GM19463 (cell line): ENCODE measurements around the gene CPOX.

Experiments
- ATAC-seq: cut with Tn5 transposase; IDR thresholded peaks from one replicate; pipeline ENCODE4 v1.9.1; 2021; ENCODE audit warnings: mild to moderate bottlenecking, moderate library complexity; ENCODE audit not compliant: unreplicated experiment

CPOX gene

GRCh38 chr3:98596541-98597500 is 3.4 kb upstream of the CPOX start:
- ATAC-seq, result no peak

DNA sequence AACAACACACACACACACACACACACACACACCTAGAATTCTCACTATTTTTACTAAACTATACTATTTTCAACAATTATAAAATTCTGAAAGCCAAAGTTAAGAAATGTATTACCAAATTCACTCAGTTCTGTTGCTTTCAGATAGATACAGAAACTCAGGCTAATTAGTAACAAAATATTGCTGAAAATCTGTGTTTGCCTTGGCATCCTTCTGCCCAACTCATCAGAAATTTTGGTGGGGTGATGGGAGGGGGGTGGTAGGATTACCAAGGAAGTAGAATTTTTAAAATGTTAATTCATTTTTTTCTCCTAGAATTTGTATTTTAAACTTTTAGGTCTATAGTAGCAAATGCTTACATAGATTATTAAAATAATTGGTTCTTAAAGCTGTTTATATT is 2.7 kb upstream of the CPOX start:
- no peak for ATAC-seq

DNA sequence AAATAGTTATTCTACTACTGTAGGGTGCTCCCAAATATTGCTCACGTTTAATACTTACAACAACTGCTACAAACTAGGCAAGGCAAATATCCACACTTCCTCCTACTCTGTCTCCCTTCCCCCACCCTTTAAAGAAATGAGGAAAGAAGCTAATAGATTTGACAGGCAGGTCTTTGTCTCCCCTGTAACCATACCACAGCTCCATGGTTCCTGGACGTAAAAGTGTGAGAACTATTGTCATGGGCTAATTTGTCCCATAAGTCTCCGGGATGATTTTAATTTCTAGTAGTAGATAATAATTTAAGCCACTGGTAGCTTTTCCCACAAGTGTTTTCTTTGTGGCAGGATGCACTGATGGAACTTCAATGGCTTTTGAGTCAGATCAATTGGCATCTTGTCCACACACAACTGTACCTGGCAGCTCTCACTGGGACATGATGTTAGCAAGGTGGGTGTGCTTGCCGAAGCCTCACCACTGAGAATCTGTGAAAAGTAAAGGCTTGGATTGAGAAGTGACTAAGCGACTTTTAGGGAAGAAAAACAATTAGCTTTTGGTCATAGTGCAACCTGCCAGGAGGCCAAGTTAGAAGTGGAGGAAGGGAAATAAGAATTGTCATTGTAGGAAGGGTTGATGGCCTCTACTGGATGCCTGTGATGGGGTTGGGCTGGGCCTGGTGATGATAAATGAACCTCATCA is 1.4 kb upstream of the CPOX start:
- ATAC-seq, result no peak

DNA sequence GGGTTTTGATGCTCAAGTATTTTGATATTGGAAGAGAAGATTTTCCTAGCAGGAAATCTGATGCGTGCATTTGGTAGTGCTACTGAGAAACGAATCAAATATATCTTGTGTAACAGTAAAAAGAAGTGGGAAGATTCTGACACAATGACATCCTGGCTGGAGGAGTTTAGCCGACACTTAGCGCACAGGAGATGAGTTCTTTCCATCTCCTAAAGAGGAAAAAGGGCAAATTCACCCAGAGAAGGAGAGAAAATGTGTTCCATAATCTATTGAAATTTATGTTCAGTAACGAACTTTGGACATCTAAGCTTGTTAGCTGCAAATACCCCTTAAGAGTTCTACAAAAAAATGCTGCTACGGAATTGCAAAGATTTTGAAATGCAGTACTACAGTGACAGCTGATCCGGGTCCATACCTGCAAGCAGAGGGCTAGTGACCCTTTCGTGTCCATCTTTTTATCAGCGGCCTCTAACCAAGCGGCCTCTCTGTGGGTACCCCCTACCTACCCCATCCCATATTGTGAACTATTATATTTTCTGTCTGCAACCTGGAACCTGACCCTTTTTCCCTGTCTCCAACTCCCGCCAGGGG is 971 bp downstream of the CPOX start:
- ATAC-seq, result no peak

GRCh38 chr3:98589331-98590036 is 3.9 kb downstream of the CPOX start:
- no peak for ATAC-seq

DNA sequence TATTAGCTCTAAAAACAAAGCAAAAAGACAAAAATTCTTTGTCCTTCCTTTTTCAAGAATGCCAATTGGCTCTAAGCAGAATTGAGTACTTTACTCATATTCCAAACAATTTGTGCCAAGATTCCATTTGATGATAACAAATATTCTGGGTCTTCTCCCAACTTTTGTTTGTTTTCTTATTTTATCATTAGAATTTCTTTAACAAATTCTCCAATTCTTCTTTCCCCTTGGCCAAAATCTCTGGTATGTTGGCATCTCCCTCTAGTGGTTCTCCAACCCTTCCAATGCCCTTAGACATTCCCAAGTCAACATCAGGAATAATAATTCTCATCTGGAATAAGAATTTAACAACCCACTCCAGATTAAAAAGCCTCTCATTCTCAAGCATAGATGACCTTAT is 5.3 kb downstream of the CPOX start:
- no peak for ATAC-seq

GRCh38 chr3:98587654-98588053 is 5.8 kb downstream of the CPOX start:
- no peak for ATAC-seq

DNA sequence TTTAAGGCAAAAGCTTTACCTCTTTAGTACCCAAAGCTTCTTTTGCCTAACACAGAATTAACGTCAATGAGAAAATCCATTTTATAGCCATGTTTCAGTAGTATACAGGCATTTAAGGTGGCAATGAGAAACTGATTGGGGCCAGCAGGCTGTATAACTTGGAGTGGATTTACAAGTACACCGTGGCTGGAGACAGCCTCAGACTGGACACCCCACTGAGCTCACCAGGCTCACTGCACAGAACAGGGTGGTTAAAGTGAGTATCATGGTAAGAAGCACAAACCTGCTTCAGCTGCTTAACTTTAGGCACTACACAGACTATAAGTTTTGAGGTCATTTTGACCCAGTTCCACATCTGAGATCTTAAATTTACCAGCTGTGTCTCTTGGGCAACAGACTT is 8.9 kb downstream of the CPOX start:
- no peak for ATAC-seq

DNA sequence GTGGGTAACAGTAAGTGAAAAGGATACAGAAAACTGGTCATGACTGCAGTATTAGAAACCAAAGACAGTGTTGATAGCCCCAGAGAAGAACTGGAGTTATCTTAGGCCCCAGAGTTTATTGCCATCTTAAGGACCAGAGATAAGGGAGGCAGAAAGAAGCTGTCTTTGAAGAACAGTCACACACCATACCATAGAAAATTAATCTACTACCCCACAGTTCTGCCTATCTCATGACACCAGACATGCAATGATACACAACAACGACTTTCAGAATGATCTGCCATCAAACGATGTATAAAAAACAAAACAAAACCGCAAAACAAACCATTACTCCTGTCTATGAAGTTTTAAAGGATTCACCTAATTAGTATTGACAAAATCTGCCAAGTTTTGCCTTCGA is 9.6 kb downstream of the CPOX start:
- no peak for ATAC-seq

- ATAC-seq, result no peak
Observed at GRCh38 chr3:98582042-98582441, 11.4 kb downstream of the CPOX start.

DNA sequence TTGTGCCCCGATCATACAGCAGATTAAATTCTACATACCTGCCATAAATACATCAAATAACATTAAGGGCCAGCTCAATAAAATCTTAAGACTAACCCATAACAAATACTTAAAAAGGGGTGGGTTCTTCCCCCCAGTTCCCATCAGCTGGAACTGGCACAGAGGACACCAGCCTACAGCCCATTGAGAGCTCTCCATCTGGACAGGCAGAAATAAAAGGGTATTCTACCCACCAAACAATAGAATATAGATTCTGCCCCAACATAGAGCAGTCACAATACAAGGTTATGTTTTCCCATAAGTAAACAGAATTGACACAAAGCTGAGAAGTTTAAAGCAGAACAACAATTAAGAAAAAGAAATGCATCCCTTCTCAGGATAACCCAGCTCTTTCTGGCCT is 11.9 kb downstream of the CPOX start:
- no peak for ATAC-seq

- ATAC-seq, result no peak
Observed at GRCh38 chr3:98580401-98581386, 12.7 kb downstream of the CPOX start.

DNA sequence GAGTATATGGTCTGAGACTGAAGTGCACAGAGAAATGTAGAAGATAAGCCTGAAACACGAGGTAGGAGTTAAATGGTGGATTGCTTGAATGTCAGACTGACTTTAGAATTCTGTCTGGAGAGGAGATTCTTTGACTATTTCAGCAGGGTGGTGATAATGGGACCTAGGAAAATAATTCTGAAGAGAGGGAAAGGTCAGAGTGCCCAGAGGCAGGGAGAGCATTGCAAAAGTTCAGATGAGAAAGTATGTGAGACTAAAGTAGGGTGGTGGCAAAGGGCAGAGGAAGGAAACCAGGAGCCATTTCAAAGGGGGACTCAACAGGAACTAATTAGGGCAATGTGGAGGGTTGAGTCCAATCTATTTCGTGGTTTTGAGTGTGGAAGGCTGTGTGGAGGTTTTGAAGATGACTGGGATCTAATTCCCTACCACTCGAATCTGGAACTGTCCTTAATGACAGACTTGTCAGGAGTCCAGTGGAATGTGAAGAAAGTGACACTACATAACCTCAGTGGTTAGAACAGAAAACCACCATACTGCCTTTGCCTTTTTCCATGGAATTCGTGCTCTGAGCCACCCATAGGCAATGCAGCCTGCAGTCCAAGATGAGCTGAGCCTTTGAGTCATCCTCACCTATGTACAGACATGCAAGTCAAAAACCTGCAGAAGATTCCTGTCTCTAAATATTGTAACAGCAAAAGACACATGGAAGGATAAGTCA is 16.1 kb downstream of the CPOX start:
- ATAC-seq, result no peak

DNA sequence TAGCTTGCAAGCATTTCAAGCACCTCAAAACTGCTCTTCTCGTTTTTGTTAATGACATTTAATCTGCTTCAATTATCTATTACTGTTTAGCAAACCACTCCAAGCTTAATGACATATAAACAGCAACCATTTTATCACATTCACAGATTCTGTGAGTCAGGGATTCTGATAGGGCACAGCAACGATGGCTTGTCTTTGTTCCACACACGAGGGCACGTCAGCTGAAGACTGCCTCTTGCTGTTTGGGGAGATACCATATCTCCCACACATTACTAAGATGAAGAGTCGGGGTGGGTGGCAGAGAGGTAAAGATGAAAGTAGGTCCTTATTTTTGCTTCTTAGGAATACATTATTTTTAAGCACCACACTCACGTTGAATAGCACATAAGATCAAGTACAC is 19.3 kb downstream of the CPOX start:
- no peak for ATAC-seq

DNA sequence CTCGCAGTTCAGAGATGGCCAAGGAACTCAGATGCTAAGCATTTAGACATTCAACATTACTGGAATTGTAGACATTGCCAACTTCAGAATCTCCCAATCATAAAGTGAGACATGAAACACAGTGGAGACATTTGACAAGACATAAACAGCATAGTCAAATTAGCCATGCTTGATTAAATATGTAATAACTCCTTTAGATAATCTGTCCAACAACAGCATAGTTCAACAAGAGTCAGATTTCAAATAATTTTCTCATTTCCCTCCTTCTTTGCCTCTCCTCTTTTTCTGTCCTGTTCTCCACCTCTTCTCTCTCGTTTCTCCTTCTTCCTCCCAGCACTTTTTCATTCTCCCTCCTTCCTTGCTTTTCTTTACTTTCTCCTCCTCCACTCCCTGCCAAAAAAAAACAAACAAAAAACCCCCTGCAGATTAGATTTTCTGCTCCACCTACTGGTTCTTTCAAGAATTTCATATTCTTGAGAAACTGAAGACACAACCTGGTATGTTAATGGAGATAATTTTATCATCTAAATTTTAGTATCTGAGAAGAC is 20.2 kb downstream of the CPOX start:
- ATAC-seq, result peak; percentile 52

DNA sequence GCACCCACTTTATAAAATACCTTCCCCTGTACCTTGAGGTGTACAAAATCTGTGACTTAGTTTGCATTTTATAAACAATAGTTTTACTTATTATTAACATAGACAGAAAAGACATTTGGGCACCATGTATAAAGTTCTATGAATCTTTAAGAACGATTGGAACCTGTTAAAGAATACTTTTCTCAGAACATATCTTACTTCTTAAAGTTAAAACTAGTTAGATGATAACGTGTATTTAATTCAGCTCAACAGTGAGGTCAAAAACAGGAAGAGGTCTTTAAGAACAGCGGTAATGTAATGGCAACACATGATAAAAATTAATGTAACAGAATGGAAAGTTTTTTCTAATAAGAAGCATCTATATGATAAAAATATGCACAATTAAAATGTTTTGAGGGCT is 25.0 kb downstream of the CPOX start:
- ATAC-seq, result no peak

- ATAC-seq, result peak; percentile 37
Observed at GRCh38 chr3:98567666-98568270, 25.6 kb downstream of the CPOX start.

GRCh38 chr3:98565843-98566242 is 27.6 kb downstream of the CPOX start:
- no peak for ATAC-seq

DNA sequence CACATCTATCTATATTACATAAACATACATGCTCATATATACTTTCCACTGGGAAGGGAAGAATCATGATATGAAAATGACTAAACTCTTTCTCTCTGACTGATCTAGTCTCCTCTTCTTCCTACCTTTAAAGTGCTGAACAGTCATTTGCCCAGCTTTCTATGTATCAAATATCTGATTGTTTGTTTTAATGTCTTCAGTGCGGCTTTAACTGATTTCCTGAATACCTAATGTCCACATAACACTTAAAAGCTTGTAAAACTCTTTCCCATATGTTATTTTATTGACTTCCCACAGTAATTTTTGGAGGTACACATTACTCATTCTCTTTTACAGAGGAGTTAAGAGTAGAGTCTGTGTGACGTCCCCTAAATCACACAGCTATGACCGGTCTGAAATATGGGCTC is 28.2 kb downstream of the CPOX start:
- ATAC-seq, result no peak
